HG03442 (cell line): Measurements from ENCODE around the gene ZNF277.

Experiments
- ATAC-seq: cut with Tn5 transposase; IDR thresholded peaks from one replicate; pipeline ENCODE4 v1.9.1; 2021; ENCODE audit warnings: mild to moderate bottlenecking, moderate library complexity; ENCODE audit not compliant: unreplicated experiment

Gene ZNF277

GRCh38 chr7:112338786-112339185 lies 132.3 kb downstream of the ZNF277 start:
- no peak for ATAC-seq

GRCh38 chr7:112341464-112341863 lies 135.0 kb downstream of the ZNF277 start:
- no peak for ATAC-seq

- ATAC-seq = no peak
These were observed 140.0 kb downstream of the ZNF277 start for GRCh38 chr7:112346381-112347060.

- no peak for ATAC-seq
These were observed 140.6 kb downstream of the ZNF277 start for GRCh38 chr7:112347088-112347487.

- no peak for ATAC-seq
These were observed 144.1 kb downstream of the ZNF277 start for GRCh38 chr7:112350585-112350984.

GRCh38 chr7:112356596-112356995 lies 150.1 kb downstream of the ZNF277 start:
- ATAC-seq = no peak

- ATAC-seq = no peak
These were observed 150.6 kb downstream of the ZNF277 start for GRCh38 chr7:112357136-112357535.

GRCh38 chr7:112358513-112358912 lies 152.0 kb downstream of the ZNF277 start:
- no peak for ATAC-seq

- ATAC-seq = no peak
These were observed 152.6 kb downstream of the ZNF277 start for GRCh38 chr7:112359086-112359485.

- no peak for ATAC-seq
These were observed 154.2 kb downstream of the ZNF277 start for GRCh38 chr7:112360681-112361080.

GRCh38 chr7:112361154-112361553 lies 154.7 kb downstream of the ZNF277 start:
- ATAC-seq = no peak

GRCh38 chr7:112362053-112362650 lies 155.7 kb downstream of the ZNF277 start:
- ATAC-seq = no peak

GRCh38 chr7:112362731-112363131 lies 156.2 kb downstream of the ZNF277 start:
- ATAC-seq = no peak

GRCh38 chr7:112364388-112364787 lies 157.9 kb downstream of the ZNF277 start:
- no peak for ATAC-seq

- ATAC-seq = no peak
These were observed 159.1 kb downstream of the ZNF277 start for GRCh38 chr7:112365551-112365950.

GRCh38 chr7:112366886-112367285 lies 160.4 kb downstream of the ZNF277 start:
- no peak for ATAC-seq

GRCh38 chr7:112370436-112370835 lies 163.9 kb downstream of the ZNF277 start:
- no peak for ATAC-seq

GRCh38 chr7:112371701-112372100 lies 165.2 kb downstream of the ZNF277 start:
- ATAC-seq = no peak

- ATAC-seq = no peak
These were observed 165.6 kb downstream of the ZNF277 start for GRCh38 chr7:112372101-112372500.

GRCh38 chr7:112377593-112377992 lies 171.1 kb downstream of the ZNF277 start:
- ATAC-seq = no peak

- no peak for ATAC-seq
These were observed 175.0 kb downstream of the ZNF277 start for GRCh38 chr7:112381311-112382091.
